LoVo (cell line): ENCODE measurements around the gene NCAM2.

Source experiments
- DNase-seq: peaks from one replicate; pipeline ENCODE4 v3.0.0-alpha.2; 2016; ENCODE audit warnings: low spot score

The NCAM2 gene

DNA sequence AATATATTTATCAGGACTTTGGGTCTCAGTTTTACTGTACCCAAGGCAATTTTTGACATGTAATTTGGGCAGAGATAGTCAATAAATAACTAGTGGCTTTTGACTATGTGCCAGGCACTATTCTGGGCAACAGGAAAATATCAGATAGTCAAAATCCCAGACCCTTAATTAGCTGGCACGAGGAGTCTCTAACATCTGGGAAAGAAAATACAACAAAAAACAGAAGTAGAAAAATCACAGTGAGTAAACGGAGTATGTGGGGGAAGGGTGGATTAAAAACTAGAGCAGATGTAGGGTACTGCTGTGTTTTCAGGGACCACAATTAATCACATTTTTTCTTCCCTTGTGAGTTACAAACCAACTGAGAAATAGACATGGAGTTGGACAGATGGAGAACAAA is 217.8 kb downstream of the NCAM2 start:
- DNase-seq: no peak

DNA sequence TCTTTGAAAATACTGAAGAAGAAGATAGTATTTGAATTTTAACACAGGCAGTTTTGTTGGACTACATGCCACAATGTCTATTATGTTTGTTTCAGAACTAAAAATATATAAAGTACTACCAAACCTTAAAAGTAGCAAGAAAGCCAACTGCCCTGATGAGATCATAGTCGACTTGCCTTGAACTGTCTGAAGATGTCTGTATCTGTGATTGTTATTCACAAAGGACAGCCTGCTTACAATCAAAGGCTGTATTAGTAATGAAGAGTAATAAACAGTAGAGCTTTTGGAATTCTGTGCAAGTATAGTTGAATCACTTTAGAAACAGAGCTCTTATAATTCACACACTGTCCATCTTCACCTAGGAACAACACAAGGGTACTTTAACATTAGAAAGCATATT is 228.3 kb downstream of the NCAM2 start:
- DNase-seq: no peak

DNA sequence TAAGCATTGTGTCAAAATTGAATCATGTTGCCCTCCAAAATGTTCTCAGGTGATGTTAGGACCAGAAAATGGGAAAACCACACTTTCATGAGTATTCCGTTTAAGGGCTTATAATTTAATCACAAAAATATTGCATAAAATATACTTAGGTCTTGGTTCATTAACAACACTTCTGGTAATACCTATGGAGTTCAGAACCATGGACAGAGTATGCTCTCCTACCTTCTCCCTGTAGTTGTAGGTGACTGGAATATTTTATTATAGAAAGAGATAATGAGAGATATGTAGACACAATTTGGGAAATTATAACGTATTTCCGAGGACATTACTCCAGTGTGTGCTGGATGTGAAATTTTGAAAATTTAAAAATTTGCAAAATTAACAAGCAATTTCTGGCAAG is 232.5 kb downstream of the NCAM2 start:
- no peak for DNase-seq

DNA sequence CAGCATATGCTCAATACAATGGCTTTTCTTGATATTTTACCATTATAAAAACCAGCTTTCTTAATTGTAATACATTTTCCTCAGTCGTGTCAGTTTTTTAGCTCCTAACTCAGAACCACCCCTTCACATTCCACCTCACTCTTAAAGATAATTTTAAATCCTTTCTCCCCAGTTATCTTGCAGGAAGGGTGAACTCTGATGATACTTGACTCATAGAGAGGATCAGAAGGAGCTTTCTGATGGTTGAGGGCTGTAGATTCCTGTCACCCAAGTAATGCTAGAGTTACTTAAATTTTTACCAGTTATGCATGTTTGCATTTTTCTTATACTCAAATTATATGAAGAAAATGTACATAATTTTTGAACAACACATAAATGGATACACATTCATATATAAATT is 233.7 kb downstream of the NCAM2 start:
- no peak for DNase-seq

DNA sequence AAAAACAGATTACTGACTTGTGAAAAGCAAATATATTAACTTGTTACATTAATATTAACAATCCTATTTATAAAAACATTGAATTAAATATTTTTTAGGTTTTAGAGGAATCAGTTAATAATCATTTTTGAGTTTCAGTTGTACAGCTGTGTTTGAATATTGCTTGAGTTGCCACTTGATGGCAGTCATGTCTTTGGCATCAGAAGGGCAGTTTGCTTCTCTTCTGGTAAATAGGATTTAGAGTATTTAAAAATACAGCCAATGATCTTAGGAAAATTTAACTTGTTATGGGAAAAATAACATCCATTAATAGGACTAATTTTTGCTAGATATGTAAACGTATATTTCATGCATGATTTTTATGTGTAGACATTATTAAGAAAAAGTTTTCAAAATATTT is 234.1 kb downstream of the NCAM2 start:
- no peak for DNase-seq

DNA sequence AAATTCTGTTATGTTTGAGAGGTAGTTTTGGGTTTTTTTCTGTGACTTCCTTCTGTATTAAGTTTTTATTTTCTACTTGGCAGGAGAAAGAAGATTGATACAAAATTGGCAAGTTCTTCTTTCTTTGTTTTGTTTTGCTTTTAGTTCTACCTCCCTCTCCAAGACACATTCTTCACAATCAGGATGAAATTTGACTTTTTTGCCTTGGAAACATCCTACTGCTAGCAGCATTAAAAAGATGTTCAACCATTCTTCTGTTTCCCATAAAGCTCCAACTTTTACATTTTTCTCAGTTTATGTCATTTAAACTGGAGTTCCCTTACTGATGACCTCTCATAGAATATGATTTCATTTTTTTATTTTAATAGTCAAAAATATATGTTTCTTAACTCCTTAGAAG is 234.8 kb downstream of the NCAM2 start:
- no peak for DNase-seq

DNA sequence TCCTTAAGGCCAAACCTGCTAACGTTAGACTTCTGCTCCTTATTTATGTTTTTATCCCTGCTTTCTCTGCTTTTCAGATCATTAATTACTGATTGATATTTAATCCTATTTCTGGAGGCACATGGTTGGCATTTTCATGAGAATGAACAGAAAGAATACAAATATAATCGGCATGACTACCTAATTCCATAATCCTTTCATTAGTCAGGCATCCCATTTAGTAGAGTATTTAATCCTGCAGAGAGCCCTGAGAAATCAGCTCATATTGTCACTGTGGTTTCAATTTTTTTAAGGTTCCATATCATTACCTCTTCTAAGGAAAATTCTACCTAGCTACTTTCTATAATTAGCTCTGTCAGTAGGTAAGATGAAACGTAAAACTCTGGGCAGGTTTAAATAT is 238.8 kb downstream of the NCAM2 start:
- DNase-seq: no peak

DNA sequence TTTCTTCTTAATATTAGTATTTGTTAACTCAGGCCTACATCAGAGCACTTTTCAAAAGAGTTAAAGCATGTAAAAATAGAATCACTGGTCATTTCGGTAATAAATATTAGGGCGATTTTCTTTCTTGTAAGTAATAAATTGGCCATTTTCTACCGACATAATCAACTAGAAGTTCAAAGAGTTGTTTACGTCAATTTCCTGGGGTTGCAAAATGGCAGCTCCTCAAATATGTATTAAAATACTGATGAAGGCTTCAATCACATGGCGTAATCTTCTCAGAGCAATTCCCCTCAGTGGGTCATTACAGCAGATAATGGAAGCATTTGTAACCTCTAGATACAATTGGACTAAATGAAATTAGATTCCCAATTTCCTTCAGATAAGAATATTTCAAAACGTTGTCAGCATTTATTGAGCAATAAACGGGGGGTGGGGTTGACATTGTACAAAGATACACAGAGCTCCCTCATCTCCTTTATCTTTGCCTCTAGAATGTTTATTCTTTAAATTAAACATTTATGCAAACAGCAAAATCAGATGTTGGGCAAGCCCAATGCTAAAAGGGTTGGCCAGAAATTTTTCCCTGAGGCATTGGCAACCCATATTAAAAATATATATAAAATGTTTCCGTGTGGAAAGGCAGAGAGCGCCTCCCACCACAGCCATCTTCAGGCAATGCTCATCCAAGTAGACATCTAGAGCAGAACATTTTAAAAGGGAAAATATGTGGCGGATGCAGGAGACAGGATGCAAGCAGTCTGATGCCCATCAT is 240.6 kb downstream of the NCAM2 start:
- no peak for DNase-seq

DNA sequence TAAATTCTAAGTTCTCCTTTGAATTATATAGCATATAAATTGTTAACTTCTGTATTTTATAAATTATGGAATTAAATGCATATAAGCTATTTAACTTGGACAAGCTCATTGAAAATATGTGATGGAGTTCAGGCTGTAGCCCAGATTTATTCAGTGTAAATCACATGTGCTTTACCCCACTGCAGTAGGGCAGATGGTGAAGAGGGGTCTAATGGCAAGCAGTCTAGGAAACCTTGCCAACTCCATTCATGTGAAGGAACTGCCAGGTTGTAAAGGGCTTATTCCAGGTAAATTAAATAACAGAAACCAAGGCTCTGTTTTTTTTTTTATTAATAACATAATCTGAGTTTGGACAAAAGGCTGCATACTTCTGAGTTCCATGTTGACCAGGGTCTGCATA is 243.2 kb downstream of the NCAM2 start:
- no peak for DNase-seq

DNA sequence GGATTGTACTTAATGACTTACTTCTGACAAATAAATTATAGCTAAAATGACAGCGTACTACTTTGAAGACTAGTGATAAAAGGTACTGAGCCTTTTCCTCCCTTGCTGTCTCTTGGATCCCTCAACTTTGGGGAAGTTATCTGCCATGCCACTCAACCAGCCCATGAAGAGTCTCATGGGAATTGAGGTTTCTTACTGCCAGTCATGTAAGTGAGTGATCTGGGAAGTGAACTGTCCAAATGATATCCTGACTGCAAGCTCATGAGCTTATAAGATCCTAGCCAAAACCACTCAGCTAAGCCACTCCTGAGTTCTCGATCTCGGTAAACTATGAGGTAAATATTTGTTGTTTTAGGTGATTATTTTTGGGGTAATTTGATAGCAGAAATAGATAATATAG is 247.8 kb downstream of the NCAM2 start:
- DNase-seq: no peak

DNA sequence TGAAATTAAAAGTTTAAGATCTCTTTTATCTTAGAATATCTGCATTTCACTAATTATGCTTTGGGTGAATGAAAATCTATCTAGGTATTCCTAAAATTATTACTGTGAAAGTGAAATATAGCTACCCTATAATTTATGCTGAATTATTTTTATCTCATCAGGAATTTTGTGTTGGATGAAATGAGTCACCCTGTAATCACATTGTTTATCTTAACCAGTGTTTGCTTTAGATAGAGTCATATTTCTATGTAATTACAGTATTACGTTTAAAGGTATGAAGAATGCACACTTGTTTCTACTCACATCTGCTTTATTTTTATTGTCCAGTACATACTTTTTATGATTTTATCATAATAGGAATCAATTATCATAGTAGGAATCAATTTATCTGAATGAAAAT is 249.2 kb downstream of the NCAM2 start:
- no peak for DNase-seq

DNA sequence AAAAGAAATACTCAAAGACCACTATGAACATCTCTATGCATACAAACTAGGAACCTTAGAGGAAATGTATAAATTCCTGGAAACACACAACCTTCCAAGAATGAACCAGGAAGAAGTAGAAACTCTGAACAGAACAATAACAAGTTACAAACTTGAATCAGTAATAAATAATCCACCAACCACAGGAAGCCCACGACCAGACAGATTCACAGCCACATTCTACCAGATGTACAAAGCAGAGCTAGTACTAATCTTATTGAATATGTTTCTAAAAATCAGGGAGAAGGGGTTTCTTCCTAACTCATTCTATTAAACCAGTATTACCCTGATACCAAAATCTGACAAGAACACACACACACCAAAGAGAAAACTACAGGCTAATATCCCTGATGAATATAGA is 263.8 kb downstream of the NCAM2 start:
- no peak for DNase-seq

DNA sequence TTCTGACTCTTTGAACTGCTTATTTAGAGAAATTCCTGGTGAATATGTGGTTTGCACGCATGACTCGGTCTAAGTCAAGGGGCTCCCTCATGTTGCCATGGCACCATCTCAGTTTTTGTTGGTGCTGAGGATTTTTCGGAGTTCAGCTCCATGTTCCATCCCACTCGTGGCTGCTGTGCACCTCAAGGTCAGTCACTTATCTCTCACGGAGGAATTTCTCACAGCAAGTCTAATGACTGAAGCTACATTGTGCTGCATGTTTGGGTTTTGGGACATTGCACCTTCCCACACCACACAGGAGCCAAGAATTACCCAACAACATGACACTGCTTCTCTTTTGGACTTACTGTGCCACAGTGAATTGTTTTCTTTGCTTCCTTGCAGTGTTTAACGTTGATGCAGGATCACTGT is 269.9 kb downstream of the NCAM2 start:
- DNase-seq: no peak

DNA sequence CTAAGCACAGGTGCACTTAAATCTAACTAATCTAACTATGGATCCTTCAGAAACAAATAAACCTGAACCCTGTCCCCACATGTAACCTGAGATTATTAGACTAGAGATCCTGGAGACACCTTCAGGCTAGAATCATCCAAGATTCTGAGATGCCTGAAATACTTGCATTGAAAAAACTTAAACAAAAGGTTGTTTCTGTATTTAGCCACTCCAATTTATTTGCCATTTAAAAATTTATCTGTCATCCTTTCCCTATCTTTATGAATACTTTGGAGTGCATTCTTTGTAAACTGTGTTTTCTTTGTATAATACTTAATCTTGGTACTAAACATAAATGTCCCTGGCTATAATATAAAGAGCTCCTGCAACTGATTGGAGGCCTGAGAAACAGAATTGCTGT is 270.7 kb downstream of the NCAM2 start:
- no peak for DNase-seq

DNA sequence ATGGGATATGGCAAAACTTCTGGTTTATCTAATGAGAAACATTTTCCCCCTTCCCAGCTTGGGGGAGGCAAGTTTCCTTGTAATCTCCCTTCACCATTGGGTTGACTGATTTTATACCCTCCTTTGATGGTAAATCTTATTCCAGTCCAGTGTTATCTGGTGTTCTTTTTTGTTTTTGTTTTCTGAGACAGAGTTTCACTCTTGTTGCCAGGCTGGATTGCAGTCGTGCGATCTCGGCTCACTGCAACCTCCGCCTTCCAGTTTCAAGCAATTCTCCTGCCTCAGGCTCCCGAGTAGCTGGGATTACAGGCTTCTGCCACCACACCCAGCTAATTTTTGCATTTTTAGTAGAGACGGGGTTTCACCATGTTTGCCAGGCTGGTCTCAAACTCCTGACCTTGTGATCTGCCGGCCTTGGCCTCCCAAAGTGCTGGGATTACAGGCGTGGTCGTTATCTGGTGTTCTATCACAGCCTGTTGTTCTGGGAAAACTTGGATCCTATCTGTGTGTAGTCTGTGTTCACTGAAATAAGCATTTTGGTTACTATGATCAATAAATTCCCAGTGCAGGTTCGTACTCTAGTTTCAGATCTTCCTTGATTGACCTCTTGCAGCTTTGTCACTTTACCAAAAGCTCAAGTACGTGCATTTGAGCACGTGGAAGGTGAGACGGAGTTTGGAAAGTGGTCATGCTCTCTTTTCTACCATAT is 281.1 kb downstream of the NCAM2 start:
- DNase-seq: no peak

DNA sequence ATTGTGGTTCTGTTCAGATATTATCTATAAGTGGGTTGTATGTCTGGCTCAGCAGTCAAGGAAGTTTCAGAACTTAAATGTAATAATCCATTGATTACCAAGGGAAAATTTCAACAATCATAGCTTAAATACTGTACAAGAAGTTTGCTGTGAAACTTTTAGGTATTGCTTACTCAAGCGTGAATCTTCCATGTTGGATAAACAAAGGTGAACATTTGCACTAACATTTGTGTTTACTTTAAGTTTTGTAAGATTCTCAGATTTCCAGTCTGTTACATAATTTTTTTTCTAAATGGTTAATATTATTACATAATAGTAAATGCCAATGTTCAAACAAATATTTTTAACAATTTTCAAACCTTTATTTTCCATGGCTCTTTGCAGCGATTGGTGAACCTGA is 285.6 kb downstream of the NCAM2 start:
- DNase-seq: no peak

DNA sequence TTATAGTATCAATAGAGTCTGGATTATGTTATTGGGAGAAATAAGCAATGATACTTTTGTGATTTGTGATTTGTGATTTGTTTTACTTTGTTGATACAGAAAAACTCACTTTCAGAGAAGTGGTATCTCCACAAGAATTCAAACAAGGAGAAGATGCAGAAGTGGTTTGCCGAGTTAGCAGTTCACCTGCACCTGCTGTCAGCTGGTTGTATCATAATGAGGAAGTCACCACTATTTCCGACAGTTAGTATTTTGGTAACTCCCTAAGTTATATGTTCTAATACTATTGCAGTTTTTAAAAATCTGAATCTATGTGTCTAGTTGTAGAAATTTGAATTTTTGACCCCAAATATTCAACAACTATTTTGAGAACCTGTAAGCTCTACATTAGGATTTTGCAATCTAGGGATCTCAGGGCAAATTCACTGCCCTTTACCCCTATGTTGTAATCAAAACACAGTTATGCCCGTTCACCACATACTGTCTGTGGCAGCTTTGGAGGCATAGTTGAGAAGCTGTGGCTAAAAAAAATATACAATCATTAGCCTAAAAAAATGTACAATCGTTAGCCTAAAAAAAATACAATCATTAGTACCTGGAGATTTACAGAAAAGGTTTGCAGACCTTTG is 288.1 kb downstream of the NCAM2 start:
- DNase-seq: no peak

DNA sequence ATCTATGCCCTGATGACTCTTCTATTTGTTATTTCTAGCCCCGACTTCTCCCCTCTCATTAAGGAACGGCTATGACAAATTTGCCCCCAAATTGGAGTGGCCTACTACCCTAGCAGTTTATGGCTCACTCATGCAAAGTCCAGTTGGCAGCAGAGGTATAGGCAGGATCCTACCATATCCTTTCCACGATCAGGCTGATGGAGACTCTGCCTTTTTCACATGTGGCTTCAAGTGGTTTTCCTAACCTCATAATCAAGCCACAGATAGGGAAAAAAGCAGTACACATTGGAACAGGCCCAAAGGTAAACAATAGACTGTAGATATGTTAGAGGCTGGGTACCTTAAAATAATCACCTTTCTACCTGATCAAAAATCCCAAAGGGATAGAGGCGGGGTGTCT is 292.5 kb downstream of the NCAM2 start:
- DNase-seq: no peak

DNA sequence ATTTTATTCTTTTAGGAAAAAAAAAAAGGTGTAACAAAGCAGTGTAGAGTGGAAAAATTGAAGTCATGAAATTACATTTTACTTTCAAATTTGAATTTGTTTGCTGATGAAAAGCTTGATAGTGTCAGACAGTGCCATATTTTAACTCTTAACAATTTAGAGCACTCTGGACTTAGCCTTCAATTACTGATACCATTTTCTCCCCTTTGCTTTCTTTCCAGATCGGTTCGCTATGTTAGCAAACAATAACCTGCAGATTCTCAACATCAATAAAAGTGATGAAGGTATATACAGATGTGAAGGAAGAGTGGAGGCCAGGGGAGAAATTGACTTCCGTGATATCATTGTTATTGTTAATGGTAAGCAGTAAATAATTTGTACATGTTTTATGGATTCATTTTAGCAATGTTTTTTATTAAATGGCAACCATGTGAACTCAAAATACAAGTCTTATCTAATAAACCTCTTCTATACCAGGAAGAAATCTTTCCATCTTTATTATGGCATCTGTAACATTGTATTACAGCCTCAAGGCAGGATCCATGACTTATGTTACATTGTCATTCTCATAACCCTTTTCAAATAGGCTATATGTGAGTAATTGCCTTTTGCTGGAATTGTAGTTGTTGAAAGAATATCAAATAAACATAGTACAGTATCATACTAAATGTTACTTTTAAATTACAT is 293.8 kb downstream of the NCAM2 start:
- DNase-seq: no peak

DNA sequence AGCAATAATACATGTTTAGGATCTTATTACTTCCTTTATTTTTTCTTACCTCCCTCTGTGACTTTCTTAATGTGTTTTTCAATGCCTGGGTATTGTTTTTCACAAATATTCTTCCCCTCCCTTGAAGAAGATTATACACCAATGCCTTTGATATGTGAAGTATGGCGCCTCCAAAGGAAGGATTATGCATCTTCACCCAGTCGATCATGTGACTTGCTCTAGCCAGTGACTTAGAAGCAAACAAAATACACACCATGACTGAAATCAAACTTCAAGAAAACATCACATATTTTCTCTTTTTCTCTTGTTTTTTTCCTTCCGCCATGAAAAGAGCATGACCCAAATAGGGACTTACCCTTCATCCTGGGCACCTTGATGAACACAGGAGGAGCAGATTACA is 297.1 kb downstream of the NCAM2 start:
- DNase-seq: no peak

DNA sequence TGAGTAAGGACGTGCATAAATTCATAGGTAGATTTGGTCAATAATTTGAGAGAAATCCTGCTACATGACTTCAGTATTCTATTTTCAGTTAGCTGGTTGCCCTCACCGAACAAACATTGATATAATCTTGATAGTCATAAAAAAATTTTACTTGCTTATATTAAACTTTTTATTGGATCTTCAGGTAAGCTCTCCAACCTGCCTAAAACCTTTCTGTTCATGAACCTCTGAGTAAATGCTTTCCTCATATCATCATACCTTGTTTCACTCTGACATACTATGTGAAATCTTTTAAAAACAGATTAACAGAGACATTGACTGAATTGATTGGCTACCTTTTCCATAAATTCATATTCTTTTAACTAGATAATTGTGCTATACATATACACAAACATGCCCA is 299.0 kb downstream of the NCAM2 start:
- DNase-seq: no peak

DNA sequence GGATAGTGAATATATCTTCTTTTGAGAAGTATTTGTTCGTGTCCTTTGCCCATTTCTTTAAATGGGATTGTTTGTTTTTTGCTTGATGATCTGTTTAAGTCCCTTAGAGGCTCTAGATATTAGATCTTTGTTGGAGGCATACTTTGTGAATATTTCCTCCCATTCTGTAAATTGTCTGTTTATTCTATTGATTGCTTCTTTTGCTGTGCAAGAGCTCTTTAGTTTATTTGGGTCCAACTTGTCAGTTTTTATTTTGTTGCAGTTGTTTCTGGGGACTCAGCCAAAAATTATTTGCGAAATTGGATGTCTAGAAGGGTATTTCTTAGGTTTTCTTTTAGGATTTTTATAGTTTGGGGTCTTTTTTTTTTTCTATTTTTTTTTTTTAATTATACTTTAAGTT is 302.8 kb downstream of the NCAM2 start:
- DNase-seq: no peak

DNA sequence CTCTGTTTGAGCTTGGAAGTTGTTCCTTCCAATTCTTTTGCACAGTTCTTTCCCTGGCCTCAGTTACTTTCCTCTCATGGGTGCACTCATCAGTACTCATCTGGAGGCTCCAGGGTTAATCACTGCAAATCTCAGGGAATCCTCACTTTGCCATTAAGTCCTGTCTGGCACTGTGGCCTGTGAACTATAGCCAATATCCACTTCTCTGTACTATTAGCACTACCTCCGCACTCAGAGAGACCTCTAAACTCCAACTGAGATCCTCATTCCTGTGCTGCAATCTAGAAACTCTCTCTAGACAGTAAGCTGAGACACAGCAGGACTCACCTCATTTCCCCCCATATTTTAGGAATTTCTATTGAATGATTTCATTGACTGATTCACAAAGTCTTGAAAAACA is 311.3 kb downstream of the NCAM2 start:
- no peak for DNase-seq
